IPS DF 6.9 (cell line): ENCODE measurements around the gene SEMA3E.
A peak's percentile ranks its signal among the peaks of the same experiment; 100 is the strongest.
"Not testable (repeated sequence)": the region's sequence is repeated elsewhere in the genome, so short reads cannot be mapped to it uniquely, and the experiment has no call there.

Source experiments
- DNase-seq: peaks from one replicate; pipeline ENCODE4 v3.0.0-alpha.2; 2013; ENCODE audit warnings: low read depth, low spot score
- H3K27ac ChIP-seq: one replicate; pipeline ENCODE4 v1.5.1; 2013; ENCODE audit warnings: low read length, control low read depth
- H3K27me3 ChIP-seq: 2 replicates; pipeline ENCODE4 v1.6.1; 2013; ENCODE audit warnings: mild to moderate bottlenecking, low read length; ENCODE audit not compliant: control insufficient read depth, insufficient read depth
- H3K36me3 ChIP-seq: 2 replicates; pipeline ENCODE4 v1.6.1; 2013; ENCODE audit warnings: low read length; ENCODE audit not compliant: control insufficient read depth, insufficient read depth
- H3K4me1 ChIP-seq: 2 replicates; pipeline ENCODE4 v1.6.1; 2013; ENCODE audit warnings: low read length; ENCODE audit not compliant: control insufficient read depth, insufficient read depth
- H3K4me3 ChIP-seq: 2 replicates; pipeline ENCODE4 v1.5.1; 2013; ENCODE audit warnings: mild to moderate bottlenecking, low read length
- H3K9me3 ChIP-seq: 2 replicates; pipeline ENCODE4 v1.6.1; 2013; ENCODE audit warnings: low read length, inconsistent platforms; ENCODE audit not compliant: control insufficient read depth, insufficient read depth
- WGBS: extraction: QIAGEN DNeasy Blood & Tissue Kit; methylation state at CpG from one replicate; pipeline ENCODE4 v1.1.7; 2013; ENCODE audit warnings: mixed read lengths, missing lambda C conversion rate; ENCODE audit not compliant: insufficient read length, insufficient coverage; 5-methylcytosine and 5-hydroxymethylcytosine counted together

Gene SEMA3E

DNA sequence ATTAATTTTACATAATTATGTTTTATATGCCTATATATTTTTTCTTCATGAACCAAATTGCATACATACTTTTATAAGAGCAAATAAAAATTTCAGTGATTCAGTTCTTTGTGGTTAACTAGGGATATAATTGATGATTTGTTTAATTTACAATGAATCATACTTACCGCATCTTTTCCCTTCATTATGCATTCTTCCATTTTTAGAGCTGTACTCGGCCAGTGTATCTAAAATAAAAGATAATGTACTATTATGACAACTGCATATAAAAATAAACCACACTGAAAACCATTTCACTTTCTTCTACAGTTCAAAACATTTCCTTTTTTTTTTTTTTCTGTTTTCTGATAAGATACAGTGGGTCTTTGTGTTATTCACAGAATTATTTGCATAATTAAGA is 179.9 kb downstream of the SEMA3E start:
- Histone ChIP-seq H3K4me1 (no peaks in the 10 kb centered on the region), H3K9me3 (no peaks in the 10 kb centered on the region), H3K4me3 (no peak overlapping the region), H3K27ac (no peak overlapping the region), H3K27me3 (no peaks in the 10 kb centered on the region), H3K36me3 (no peaks in the 10 kb centered on the region; the same call in 1 of the 2 replicates)
- DNase-seq, result no peak
- no CpG with 5 or more reads among the region's 2 CpGs for WGBS

DNA sequence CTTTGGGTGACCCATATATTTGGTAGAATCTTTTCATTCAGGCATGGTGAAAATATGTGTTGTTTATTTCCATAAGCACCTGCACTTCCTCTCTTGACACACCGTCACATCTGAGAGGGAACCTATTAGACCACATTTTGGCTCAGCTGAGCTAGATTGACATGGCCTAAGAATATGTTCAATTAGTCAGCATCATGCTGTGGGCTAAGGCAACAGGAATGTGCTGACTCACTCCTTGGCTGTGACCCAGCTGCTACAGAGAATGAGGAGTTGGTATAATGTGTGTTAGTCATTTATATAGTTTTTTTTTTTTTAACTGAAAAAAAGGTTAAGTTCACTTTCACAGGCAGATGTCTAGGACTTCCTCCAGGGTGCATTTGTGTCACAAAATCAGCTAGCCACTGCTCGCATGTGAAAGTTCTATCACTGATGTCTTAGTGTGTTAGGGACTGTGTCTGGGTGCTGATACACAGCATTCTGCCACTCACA is 180.6 kb downstream of the SEMA3E start:
- Histone ChIP-seq H3K27ac (no peak overlapping the region), H3K4me3 (no peak overlapping the region), H3K36me3 (no peaks in the 10 kb centered on the region; the same call in 1 of the 2 replicates), H3K9me3 (no peaks in the 10 kb centered on the region), H3K4me1 (no peaks in the 10 kb centered on the region), H3K27me3 (no peaks in the 10 kb centered on the region)
- DNase-seq, result no peak
- no CpG with 5 or more reads among the region's 2 CpGs for WGBS

DNA sequence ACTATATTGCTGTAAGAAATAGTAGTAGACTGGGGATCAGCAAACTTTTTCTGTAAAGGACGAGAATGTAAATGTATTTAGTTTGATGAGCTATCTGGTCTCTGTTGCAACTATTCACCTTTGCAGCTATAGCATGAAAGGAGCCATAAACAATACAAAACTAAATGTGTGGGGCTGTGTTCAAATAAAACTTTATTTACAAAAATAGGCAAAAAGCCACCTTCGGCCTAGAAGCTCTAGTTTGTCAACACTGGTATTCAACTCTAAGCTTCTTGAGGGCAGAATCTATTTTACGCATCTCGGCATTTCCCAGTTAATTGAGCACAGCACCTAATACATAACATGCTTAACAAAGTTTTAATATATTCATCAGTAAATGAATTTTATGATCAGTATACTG is 181.4 kb downstream of the SEMA3E start:
- Histone ChIP-seq H3K27me3 (no peaks in the 10 kb centered on the region), H3K4me1 (no peaks in the 10 kb centered on the region), H3K9me3 (no peaks in the 10 kb centered on the region), H3K4me3 (no peak overlapping the region), H3K27ac (no peak overlapping the region), H3K36me3 (no peaks in the 10 kb centered on the region; the same call in 1 of the 2 replicates)
- no peak for DNase-seq
- no CpG with 5 or more reads among the region's 4 CpGs for WGBS

DNA sequence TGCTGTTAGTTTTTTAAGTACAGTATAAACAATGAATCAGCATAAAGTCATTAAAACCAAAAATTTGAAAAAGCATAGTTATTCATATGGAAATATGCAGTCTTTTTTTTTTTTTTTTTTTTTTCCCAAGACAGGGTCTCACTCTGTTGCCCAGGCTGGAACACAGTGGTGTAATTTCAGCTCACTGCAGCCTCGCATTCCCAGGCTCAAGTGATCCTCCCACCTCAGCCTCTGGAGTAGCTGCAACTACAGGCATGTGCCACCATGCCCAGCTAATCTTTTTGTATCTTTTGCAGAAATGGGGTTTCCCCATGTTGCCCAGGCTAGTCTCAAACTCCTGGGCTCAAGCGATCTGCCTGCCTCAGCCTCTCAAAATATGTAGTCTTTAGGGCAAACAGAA is 182.0 kb downstream of the SEMA3E start:
- Histone ChIP-seq H3K9me3 (no peaks in the 10 kb centered on the region), H3K4me1 (no peaks in the 10 kb centered on the region), H3K27me3 (no peaks in the 10 kb centered on the region), H3K36me3 (peaks cover 2% of the 10 kb centered on the region; the same call in 1 of the 2 replicates), H3K27ac (no peak overlapping the region), H3K4me3 (no peak overlapping the region)
- no peak for DNase-seq
- no CpG with 5 or more reads among the region's 2 CpGs for WGBS

DNA sequence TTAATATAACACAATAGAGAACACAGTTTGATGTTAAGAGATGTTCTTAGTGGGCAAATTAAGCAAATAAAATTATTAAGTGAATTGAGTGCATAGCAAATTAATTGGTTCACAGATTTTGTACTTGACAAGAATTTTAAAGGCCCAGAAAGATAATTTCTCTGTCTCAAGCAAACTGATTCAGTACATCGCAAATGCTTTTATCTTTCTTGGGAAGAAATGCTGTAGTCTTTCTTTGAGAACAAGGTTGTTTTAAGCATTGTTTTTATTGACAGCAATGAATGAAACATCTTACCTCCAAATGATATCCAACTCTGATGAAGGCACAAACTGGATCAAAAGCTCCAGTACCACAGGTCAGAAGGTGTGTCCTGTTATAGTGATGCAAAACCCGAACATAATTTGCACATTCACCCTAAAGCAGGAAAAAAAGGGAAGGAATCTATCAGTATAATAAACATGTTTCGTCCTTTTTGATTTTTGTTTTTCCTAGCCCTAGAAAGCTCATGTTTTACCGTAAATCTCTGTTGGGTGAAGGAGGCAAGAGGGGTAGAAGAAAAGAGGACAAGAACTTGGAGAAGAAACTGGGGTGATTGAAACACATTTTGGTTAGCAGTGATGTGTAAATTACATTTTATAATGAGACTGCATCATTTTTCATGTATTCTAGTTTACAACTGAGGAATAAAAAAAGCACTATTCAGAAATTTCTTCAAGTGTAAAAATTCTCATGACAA is 182.6 kb downstream of the SEMA3E start:
- no CpG with 5 or more reads among the region's 4 CpGs for WGBS
- H3K4me1 ChIP-seq, result no peaks in the 10 kb centered on the region

DNA sequence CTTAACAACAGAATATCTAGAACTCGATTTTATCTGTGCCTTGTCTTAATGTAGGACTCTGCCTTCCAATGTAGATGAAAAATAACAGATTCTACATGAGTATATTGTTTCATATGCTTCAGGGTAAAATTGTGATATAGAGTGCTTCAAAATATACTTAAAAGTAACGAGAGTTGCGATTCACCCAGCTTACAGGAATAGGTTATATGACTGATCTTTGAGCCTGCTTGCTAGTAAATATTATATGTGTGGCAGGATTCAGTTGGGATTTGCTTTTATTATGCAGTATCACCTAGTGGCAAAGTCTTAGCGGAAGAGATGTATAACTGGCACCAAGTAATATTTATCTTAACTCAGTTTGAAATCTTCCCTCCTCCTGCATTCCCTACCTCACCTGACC is 183.3 kb downstream of the SEMA3E start:
- DNase-seq, result no peak
- no peaks in the 10 kb centered on the region for H3K4me1 ChIP-seq
- H3K4me3 ChIP-seq, result no peak overlapping the region
- H3K27me3 ChIP-seq, result no peaks in the 10 kb centered on the region
- H3K9me3 ChIP-seq, result no peaks in the 10 kb centered on the region
- no CpG with 5 or more reads among the region's 4 CpGs for whole genome bisulfite sequencing
- peaks cover 3% of the 10 kb centered on the region; the same call in 1 of the 2 replicates for H3K36me3 ChIP-seq
- H3K27ac ChIP-seq, result no peak overlapping the region

More for the DNA sequence above, 182.6 kb downstream of the SEMA3E start:
- DNase-seq, result no peak
- Histone ChIP-seq H3K4me3 (no peak overlapping the region), H3K27me3 (no peaks in the 10 kb centered on the region), H3K27ac (no peak overlapping the region), H3K36me3 (peaks cover 3% of the 10 kb centered on the region; the same call in 1 of the 2 replicates), H3K9me3 (no peaks in the 10 kb centered on the region)

DNA sequence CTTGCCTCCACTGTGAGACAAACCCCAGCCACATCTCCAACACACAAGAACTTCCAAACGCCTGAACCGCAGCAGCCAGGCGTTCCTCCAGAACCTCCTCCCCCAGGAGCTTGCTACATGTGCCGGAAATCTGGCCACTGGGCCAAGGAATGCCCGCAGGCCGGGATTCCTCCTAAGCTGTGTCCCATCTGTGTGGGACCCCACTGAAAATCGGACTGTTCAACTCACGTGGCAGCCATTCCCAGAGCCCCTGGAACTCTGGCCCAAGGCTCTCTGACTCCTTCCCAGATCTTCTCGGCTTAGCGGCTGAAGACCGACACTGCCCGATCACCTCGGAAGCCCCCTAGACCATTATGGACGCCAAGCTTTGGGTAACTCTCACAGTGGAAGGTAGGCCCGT is 187.1 kb downstream of the SEMA3E start:
- H3K27ac ChIP-seq, DNase-seq, H3K36me3 ChIP-seq, H3K27me3 ChIP-seq, H3K4me1 ChIP-seq, H3K9me3 ChIP-seq: not testable (repeated sequence)
- no CpG with 5 or more reads among the region's 15 CpGs for whole genome bisulfite sequencing
- peak overlapping the region; percentile 42; the same call in 1 of the 2 replicates for H3K4me3 ChIP-seq

DNA sequence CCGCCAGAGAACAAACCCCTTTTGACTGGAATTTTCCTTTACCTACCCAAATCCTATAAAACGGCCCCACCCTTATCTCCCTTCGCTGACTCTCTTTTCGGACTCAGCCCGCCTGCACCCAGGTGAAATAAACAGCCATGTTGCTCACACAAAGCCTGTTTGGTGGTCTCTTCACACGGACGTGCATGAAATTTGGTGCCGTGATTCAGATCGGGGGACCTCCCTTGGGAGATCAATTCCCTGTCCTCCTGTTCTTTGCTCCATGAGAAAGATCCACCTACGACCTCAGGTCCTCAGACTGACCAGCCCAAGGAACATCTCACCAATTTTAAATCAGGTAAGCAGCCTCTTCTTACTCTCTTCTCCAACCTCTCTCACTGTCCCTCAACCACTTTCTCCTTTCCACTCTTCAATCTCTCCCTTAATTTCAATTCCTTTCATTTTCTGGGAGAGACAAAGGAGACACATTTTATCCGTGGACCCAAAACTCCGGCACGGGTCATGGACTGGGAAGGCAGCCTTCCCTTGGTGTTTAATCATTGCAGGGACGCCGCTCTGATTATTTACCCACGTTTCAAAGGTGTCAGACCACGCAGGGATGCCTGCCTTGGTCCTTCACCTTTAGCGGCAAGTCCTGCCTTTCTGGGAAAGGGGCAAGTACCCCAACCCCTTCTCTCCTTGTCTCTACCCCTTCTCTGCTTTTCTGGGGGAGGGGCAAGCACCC is 188.8 kb downstream of the SEMA3E start:
- not testable (repeated sequence) for H3K4me1 ChIP-seq, H3K27ac ChIP-seq, H3K27me3 ChIP-seq, H3K9me3 ChIP-seq, H3K36me3 ChIP-seq, DNase-seq
- WGBS, result no CpG with 5 or more reads among the region's 18 CpGs
- H3K4me3 ChIP-seq, result peak overlapping the region; percentile 71

DNA sequence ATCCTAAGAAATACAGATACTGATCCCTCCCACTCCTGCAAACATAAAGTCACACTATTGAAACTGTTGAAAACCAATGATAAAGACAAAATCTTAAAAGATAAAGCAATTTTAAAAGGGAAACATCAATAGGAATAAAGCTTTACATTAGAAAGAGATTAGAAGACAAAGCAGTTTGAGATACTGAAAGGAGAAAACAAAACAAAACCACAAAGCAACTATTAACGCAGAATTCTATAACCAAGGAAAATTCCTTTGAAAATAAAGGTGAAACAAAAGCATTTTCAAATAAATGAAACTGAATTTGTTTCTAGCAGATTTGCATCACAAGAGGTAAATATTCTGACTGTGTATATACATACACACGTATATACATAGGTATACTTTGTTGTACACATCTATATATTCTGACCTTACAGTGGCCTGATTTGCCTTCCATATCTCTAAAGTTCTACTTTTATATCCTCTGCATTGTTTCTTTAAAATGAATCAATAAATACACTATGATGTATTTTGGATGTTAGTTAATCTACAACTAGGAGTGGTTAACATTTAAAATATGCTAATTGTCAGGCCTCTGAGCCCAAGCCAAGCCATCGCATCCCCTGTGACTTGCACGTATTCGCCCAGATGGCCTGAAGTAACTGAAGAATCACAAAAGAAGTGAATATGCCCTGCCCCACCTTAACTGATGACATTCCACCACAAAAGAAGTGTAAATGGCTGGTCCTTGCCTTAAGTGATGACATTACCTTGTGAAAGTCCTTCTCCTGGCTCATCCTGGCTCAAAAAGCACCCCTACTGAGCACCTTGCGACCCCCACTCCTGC is 189.6 kb downstream of the SEMA3E start:
- peak overlapping the region; percentile 71; the same call in 1 of the 2 replicates for H3K4me3 ChIP-seq
- not testable (repeated sequence) for H3K36me3 ChIP-seq, DNase-seq, H3K9me3 ChIP-seq, H3K27me3 ChIP-seq, H3K27ac ChIP-seq, H3K4me1 ChIP-seq
- WGBS, result no CpG with 5 or more reads among the region's 6 CpGs
